GM12891 (cell line): ENCODE results near the gene OGDH.

Experiments used
- DNase-seq: peaks from one replicate; pipeline ENCODE4 v3.0.0; 2011; ENCODE audit warnings: low spot score; ENCODE audit not compliant: insufficient read length
- FAIRE-seq: peaks from 2 replicates; lab custom pipeline; 2011; peaks lifted over from hg19 to GRCh38; lab: Jason Lieb, UNC
- PAX5 ChIP-seq: IDR thresholded peaks from 2 replicates; pipeline ENCODE4 v1.6.1; 2011; ENCODE audit warnings: low read length, moderate library complexity, mild to moderate bottlenecking; ENCODE audit not compliant: insufficient read depth, severe bottlenecking
- POLR2A ChIP-seq: IDR thresholded peaks from 2 replicates; pipeline ENCODE4 v1.6.1; 2011; ENCODE audit warnings: low read depth, low read length, control low read depth
- POLR2AphosphoS5 ChIP-seq: IDR thresholded peaks from 2 replicates; pipeline ENCODE4 v1.6.1; 2011; ENCODE audit warnings: low read depth, low read length, control low read depth
- POU2F2 ChIP-seq: IDR thresholded peaks from 2 replicates; pipeline ENCODE4 v1.6.1; 2011; ENCODE audit warnings: low read depth, mild to moderate bottlenecking, control low read depth, low read length, moderate library complexity
- SPI1 ChIP-seq: IDR thresholded peaks from 2 replicates; pipeline ENCODE4 v1.6.1; 2011; ENCODE audit warnings: low read depth, low read length, control low read depth
- TAF1 ChIP-seq: IDR thresholded peaks from 2 replicates; pipeline ENCODE4 v1.6.1; 2011; ENCODE audit warnings: low read depth, low read length, control low read depth

Gene OGDH

DNA sequence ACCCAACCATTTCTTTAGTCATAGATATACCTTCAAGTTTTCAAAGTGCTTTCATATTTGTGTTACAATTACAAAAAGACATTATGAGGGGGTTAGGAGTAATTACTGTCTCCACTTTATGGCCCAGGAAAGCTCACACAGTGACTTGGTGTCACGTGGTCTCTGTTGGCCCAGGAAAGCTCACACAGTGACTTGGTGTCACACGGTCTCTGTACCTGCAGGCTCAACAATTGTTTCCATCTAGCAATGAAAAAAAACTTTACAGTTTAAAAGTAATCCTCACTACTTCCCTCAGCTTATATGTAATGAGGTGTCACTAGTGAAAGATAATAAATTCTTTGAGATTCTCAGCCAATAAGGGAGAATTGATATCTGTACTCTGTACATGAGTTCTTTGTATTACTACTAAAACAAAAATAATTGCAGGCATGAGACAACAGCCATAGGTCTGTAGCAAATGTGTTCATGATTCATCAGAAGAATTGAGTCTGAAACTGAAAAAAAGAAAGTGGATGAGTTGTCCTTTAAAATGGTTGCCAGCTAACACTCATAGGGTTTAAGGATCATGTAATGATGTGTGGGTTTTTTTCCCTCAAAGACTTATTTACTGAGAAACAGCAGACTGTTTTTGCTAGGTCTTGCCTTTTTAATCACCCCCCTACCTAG lies 10.9 kb downstream of the OGDH start:
- no peak for TF ChIP-seq POLR2A
- no peak for TF ChIP-seq PAX5
- TF ChIP-seq POLR2AphosphoS5 = no peak
- TF ChIP-seq SPI1 = no peak
- no peak for TF ChIP-seq POU2F2
- TF ChIP-seq TAF1 = no peak
- DNase-seq (no peak), FAIRE-seq (peak; percentile 63)

DNA sequence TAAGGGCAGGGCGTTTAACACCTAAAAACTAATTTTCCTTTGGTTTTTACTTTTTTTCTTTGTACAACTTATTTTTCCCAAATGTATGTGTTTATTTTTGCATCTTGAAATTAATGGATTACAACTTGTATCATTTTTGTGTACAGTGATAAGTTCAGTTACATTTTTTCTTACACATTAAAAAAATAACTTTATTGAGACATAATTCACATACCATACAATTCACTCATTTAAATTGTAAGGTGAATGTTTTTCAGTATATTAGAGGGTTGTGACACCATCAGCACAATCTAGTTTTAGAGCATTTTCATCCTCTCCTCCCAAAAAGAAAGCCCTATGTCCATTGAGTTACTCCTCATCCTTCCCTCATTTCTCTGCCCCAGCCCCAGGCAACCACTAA lies 11.6 kb downstream of the OGDH start:
- FAIRE-seq (no peak), DNase-seq (no peak)
- TF ChIP-seq TAF1 (no peak), POLR2A (no peak), PAX5 (no peak), POU2F2 (no peak), POLR2AphosphoS5 (no peak), SPI1 (no peak)

DNA sequence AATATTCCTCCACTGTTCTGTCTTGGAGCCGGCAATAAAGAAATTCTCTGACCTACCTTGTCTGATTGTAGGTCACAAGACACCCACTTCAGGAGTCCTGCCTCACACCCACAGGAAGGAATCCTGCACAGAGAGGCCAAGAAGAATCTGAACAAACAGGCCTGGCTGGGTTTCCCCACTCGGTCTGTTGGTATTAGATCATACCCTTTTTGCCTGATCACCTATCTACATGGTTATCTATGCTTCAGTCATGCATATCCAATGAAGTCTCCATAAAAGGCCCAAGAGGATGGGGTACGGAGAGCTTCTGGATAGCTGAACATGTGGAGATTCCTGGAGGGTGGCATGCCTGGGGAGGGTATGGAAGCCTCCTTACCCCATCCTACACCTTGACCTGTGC lies 12.3 kb downstream of the OGDH start:
- DNase-seq (no peak), FAIRE-seq (no peak)

DNA sequence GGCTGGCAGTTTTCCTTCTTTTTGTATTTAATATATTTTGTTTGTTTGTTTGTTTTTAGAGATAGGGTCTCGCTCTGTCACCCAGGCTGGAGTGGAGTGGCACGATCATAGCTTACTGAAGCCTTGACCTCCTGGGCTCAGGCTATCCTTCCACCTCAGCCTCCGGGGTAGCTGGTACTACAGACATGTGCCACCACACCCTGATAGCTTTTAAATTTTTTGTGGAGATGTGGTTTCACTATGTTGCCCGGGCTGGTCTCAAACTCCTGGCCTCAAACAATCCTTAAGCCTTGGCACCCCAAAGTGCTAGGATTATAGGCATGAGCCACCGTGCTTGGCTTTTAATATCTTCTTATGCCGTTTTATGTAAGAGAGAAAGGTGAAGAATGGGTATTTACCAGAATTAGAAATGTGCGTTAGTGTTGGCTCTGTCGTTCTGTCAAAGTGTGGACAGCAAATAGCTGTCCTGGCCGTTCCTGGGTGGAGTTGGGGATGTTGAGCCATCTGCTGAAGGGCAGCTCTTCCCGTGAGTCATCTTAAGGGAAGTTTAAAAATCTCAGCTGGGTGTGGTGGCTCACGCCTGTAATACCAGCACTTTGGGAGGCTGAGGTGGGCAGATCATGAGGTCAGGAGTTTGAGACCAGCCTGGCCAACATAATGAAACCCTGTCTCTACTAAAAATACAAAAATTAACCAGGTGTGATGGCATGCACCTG lies 14.8 kb downstream of the OGDH start:
- FAIRE-seq (no peak), DNase-seq (no peak)
- TF ChIP-seq POLR2AphosphoS5 (no peak), POLR2A (no peak), POU2F2 (no peak), TAF1 (no peak), PAX5 (no peak), SPI1 (no peak)

More for the DNA sequence above, 12.3 kb downstream of the OGDH start:
- TF ChIP-seq POLR2A = no peak
- no peak for TF ChIP-seq SPI1
- no peak for TF ChIP-seq PAX5
- TF ChIP-seq TAF1 = no peak
- TF ChIP-seq POU2F2 = no peak
- no peak for TF ChIP-seq POLR2AphosphoS5

- DNase-seq (no peak), FAIRE-seq (no peak)
- TF ChIP-seq SPI1 = no peak
- TF ChIP-seq TAF1 = no peak
- TF ChIP-seq POU2F2 = no peak
- no peak for TF ChIP-seq POLR2AphosphoS5
- no peak for TF ChIP-seq PAX5
- TF ChIP-seq POLR2A = no peak
These were observed 15.3 kb downstream of the OGDH start for GRCh38 chr7:44621750-44622103.

- no peak for DNase-seq
- TF ChIP-seq POLR2A = no peak; the same call in 1 of the 2 replicates
- TF ChIP-seq POLR2AphosphoS5 = 0 out of 2 replicates have a peak, but pooled peaks have one; percentile 27
- FAIRE-seq = peak; percentile 75
These were observed 16.1 kb downstream of the OGDH start for GRCh38 chr7:44622342-44623151.

GRCh38 chr7:44624318-44624717 lies 17.9 kb downstream of the OGDH start:
- FAIRE-seq (no peak), DNase-seq (no peak)
- TF ChIP-seq PAX5 (no peak), TAF1 (no peak), SPI1 (no peak), POU2F2 (no peak), POLR2AphosphoS5 (no peak), POLR2A (no peak)

GRCh38 chr7:44625526-44626471 lies 19.4 kb downstream of the OGDH start:
- FAIRE-seq = no peak
- TF ChIP-seq SPI1 = no peak
- DNase-seq = no peak

- FAIRE-seq (no peak), DNase-seq (no peak)
- TF ChIP-seq SPI1 (no peak), POLR2AphosphoS5 (no peak), TAF1 (no peak), POU2F2 (no peak), POLR2A (no peak), PAX5 (no peak)
These were observed 20.2 kb downstream of the OGDH start for GRCh38 chr7:44626620-44627019.
